GM11168 (cell line): Measurements from ENCODE around the gene GRIK4.
"Not testable (repeated sequence)": the region's sequence is repeated elsewhere in the genome, so short reads cannot be mapped to it uniquely, and the experiment has no call there.

Experiments
- in situ Hi-C: fragments of 300-500 bp; cut with MboI; formaldehyde crosslinking; loops from one replicate; pipeline ENCODE4 v1.12.0; 2022; ENCODE audit warnings: low sequenced_read_pairs; ENCODE audit not compliant: unreplicated experiment

Gene GRIK4

GRCh38 chr11:120994091-120994859 lies 482.7 kb downstream of the GRIK4 start:
- in situ Hi-C loops, result no loop called here

- in situ Hi-C loops, result no loop called here
Observed at GRCh38 chr11:120995184-120995583, 483.6 kb downstream of the GRIK4 start.

GRCh38 chr11:120996973-120997372 lies 485.4 kb downstream of the GRIK4 start:
- in situ Hi-C loops, result no loop called here

GRCh38 chr11:120998581-120998980 lies 487.0 kb downstream of the GRIK4 start:
- in situ Hi-C loops, result no loop called here

- in situ Hi-C loops, result no loop called here
Observed at GRCh38 chr11:121004206-121004840, 492.8 kb downstream of the GRIK4 start.

- in situ Hi-C loops, result no loop called here
Observed at GRCh38 chr11:121006922-121007321, 495.4 kb downstream of the GRIK4 start.

- in situ Hi-C loops, result no loop called here
Observed at GRCh38 chr11:121008551-121008950, 497.0 kb downstream of the GRIK4 start.

- in situ Hi-C loops, result no loop called here
Observed at GRCh38 chr11:121012091-121012490, 500.5 kb downstream of the GRIK4 start.

GRCh38 chr11:121018746-121019145 lies 507.2 kb downstream of the GRIK4 start:
- in situ Hi-C loops, result no loop called here

GRCh38 chr11:121021718-121022117 lies 510.2 kb downstream of the GRIK4 start:
- in situ Hi-C loops, result not testable (repeated sequence)

GRCh38 chr11:121023848-121024751 lies 512.6 kb downstream of the GRIK4 start, which contains the start of gene TBCEL:
TBCEL (plus strand) TSS chr11:121024102; CDS start chr11:121045691, 21,589 bp downstream.
- in situ Hi-C loops, result no loop called here

- in situ Hi-C loops, result no loop called here
Observed at GRCh38 chr11:121024989-121025388, 513.4 kb downstream of the GRIK4 start.

- in situ Hi-C loops, result no loop called here
Observed at GRCh38 chr11:121029153-121029552, 517.6 kb downstream of the GRIK4 start.

GRCh38 chr11:121029813-121030445 lies 518.4 kb downstream of the GRIK4 start:
- in situ Hi-C loops, result no loop called here

GRCh38 chr11:121031167-121031566 lies 519.6 kb downstream of the GRIK4 start:
- in situ Hi-C loops, result no loop called here

GRCh38 chr11:121031648-121032047 lies 520.1 kb downstream of the GRIK4 start:
- in situ Hi-C loops, result not testable (repeated sequence)

GRCh38 chr11:121032546-121032945 lies 521.0 kb downstream of the GRIK4 start:
- in situ Hi-C loops, result no loop called here

- in situ Hi-C loops, result no loop called here
Observed at GRCh38 chr11:121033635-121034034, 522.1 kb downstream of the GRIK4 start.

- in situ Hi-C loops, result no loop called here
Observed at GRCh38 chr11:121035169-121035755, 523.7 kb downstream of the GRIK4 start.

- in situ Hi-C loops, result no loop called here
Observed at GRCh38 chr11:121035780-121036179, 524.2 kb downstream of the GRIK4 start.
